ENCODE measurements around the gene EIF1. TPM values are rescaled to one million over a fixed set of nuclear protein-coding genes. Genes with fewer than 3 reads are reported as not detected.

EIF1 gene
- polyA plus RNA-seq, 1 experiment = 251 TPM

DNA sequence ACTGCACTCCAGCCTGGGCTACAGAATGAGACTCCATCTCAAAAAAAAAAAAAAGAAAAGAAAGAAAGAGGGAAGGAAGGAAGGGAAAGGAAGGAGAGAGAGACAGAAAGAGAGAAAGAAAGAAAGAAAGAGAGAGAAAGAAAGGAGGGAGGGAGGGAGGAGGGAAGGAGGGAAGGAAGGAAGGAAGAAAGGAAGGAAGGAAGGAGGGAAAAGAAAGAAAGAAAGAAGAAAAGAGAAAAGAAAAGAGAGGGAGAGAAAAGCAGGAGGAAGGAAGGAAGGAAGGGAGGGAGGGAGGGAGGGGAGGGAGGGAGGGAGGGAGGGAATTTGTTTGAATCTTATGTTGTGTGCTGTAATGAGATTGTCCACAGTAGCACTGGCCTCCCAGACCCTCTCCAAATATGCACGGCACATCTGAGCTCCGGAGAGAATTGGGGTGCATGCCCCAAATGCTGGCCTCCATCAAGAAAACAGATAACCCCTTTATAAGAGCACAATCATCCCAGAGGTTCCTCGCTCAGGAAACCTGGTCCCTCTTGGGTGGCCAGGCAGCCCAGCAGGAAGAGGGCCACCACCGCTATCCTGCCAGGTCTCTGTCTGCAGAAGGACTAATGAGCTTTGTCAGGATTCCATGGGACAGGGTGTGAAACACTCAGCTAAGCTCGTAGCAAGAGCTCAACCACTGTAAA is 8.8 kb upstream of the EIF1 start:
- ChIA-PET CTCF (interaction anchor here (0.8 to 4.6 kb wide), 7 partner anchors 10 to 120 kb away, joined by 3 to 39 read pairs (median 18); partner anchors contain the start of gene EIF1), POLR2A (interaction anchor here (0.6 to 2.2 kb wide), 2 partner anchors 9 to 881 kb away, joined by 5 to 19 read pairs; partner anchors contain the start of gene EIF1)
- peaks cover 2% of the 10 kb centered on the region; the same call in 1 of the 2 replicates for H3K27me3 ChIP-seq (ENCODE audit: control insufficient read depth, insufficient read depth, low read length)
- no peak overlapping the region for H3K4me3 ChIP-seq (ENCODE audit: low read depth, low read length)
- no peak for DNase-seq (ENCODE audit: low read depth)
- TF ChIP-seq, protein P1, sequence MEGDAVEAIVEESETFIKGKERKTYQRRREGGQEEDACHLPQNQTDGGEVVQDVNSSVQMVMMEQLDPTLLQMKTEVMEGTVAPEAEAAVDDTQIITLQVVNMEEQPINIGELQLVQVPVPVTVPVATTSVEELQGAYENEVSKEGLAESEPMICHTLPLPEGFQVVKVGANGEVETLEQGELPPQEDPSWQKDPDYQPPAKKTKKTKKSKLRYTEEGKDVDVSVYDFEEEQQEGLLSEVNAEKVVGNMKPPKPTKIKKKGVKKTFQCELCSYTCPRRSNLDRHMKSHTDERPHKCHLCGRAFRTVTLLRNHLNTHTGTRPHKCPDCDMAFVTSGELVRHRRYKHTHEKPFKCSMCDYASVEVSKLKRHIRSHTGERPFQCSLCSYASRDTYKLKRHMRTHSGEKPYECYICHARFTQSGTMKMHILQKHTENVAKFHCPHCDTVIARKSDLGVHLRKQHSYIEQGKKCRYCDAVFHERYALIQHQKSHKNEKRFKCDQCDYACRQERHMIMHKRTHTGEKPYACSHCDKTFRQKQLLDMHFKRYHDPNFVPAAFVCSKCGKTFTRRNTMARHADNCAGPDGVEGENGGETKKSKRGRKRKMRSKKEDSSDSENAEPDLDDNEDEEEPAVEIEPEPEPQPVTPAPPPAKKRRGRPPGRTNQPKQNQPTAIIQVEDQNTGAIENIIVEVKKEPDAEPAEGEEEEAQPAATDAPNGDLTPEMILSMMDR (IDR thresholded peaks at IDR 0.05; ENCODE audit: insufficient read depth, low read depth, low read length) = no peak
- H3K36me3 ChIP-seq (ENCODE audit: control insufficient read depth, insufficient read depth, low read length) = no peaks in the 10 kb centered on the region

DNA sequence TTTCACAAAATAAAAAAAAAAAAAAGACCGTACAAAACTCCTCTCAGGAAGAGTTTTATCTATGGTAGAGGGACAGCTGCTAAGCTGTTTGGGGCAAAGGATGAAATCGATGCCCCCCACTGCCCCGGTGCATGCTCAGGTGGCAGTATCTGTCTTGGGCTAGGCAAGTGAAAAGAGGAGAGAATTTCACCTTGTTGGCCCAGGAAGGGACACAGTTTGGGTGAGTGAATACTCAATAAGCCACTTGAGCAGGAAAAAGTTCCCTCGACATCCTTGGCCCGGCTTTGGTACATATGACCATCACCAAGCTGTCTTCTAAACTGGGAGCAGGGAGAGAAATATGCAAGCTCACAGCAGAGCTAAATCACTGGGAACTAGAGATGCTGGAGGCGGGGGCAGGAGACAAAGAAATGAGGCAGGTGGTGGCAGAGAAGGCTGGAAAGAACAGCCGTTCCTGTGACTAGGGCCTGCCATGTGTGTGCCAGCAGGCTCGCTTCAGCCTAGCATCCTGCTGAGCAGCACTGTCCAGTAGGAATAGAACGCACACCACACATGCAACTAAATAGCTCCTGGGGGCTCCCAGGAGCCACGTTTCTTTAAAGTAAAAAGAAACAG is 8.2 kb upstream of the EIF1 start:
- DNase-seq (ENCODE audit: low read depth) = no peak
- no peak overlapping the region for H3K4me3 ChIP-seq (ENCODE audit: low read depth, low read length)
- ChIA-PET CTCF (interaction anchor here (1.3 to 4.4 kb wide), 4 partner anchors 9 to 121 kb away, joined by 3 to 27 read pairs (median 20); partner anchors contain the start of gene EIF1), POLR2A (interaction anchor here (0.6 to 0.8 kb wide), 2 partner anchors 9 to 881 kb away, joined by 3 to 5 read pairs; no protein-coding TSS in a partner anchor)
- H3K36me3 ChIP-seq (ENCODE audit: control insufficient read depth, insufficient read depth, low read length) = no peaks in the 10 kb centered on the region
- peaks cover 2% of the 10 kb centered on the region; the same call in 1 of the 2 replicates for H3K27me3 ChIP-seq (ENCODE audit: control insufficient read depth, insufficient read depth, low read length)
- TF ChIP-seq, protein P1 (IDR thresholded peaks at IDR 0.05; ENCODE audit: insufficient read depth, low read depth, low read length) = no peak

DNA sequence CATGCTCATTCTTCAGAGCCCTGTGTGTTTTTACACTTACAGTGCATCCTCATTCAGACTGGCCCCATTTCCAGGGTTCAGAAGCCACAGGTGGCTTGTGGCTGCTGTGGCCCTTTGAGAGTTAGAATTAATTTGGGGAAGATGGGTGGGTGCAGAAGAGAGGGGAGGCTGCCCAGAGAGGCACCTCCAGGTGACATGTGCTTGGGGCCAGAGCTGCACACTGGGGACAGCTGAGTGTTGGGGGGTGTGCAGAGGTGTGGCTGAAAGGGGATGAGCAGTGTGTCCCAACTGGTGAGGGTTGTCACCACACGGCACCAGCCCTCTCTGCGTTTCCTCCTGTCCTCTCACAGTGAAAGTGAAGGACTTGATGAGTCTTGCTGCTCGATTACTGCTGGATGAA is 6.9 kb upstream of the EIF1 start:
- ChIA-PET POLR2A (no interaction called here), CTCF (interaction anchor here (1.4 to 4.4 kb wide), 2 partner anchors 14 to 33 kb away, joined by 3 to 23 read pairs; no protein-coding TSS in a partner anchor)
- no peak overlapping the region for H3K4me3 ChIP-seq (ENCODE audit: low read depth, low read length)
- peaks cover 2% of the 10 kb centered on the region; the same call in 1 of the 2 replicates for H3K27me3 ChIP-seq (ENCODE audit: control insufficient read depth, insufficient read depth, low read length)
- no peak for DNase-seq (ENCODE audit: low read depth)
- H3K36me3 ChIP-seq (ENCODE audit: control insufficient read depth, insufficient read depth, low read length) = no peaks in the 10 kb centered on the region
- TF ChIP-seq, protein P1 (IDR thresholded peaks at IDR 0.05; ENCODE audit: insufficient read depth, low read depth, low read length) = no peak

DNA sequence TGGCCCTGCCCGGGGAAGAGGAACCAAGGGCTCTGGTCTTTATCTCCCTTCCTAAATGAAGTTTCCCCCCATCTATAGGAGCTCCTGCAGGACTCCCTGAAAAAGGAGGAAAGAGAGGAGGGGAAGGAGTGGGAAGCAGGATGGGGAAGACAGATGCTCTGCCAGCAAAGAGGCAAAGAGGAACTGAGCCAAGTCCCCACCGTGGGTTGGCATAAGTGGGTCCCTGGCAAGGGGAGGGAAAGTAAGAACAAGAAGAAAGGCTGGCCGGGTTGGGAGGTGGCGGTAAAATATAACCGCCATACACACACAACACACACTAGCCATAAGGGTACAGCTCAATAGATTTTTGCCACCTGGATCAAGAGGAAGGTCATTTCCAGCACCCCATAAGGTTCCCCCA is 6.1 kb upstream of the EIF1 start:
- TF ChIP-seq, protein P1 (IDR thresholded peaks at IDR 0.05; ENCODE audit: insufficient read depth, low read depth, low read length) = no peak
- H3K27me3 ChIP-seq (ENCODE audit: control insufficient read depth, insufficient read depth, low read length) = peaks cover 2% of the 10 kb centered on the region; the same call in 1 of the 2 replicates
- ChIA-PET CTCF (interaction anchor here (0.7 to 1.4 kb wide), 2 partner anchors 15 to 34 kb away, joined by 3 read pairs; no protein-coding TSS in a partner anchor), POLR2A (no interaction called here)
- H3K4me3 ChIP-seq (ENCODE audit: low read depth, low read length) = no peak overlapping the region
- H3K36me3 ChIP-seq (ENCODE audit: control insufficient read depth, insufficient read depth, low read length) = no peaks in the 10 kb centered on the region
- no peak for DNase-seq (ENCODE audit: low read depth)

DNA sequence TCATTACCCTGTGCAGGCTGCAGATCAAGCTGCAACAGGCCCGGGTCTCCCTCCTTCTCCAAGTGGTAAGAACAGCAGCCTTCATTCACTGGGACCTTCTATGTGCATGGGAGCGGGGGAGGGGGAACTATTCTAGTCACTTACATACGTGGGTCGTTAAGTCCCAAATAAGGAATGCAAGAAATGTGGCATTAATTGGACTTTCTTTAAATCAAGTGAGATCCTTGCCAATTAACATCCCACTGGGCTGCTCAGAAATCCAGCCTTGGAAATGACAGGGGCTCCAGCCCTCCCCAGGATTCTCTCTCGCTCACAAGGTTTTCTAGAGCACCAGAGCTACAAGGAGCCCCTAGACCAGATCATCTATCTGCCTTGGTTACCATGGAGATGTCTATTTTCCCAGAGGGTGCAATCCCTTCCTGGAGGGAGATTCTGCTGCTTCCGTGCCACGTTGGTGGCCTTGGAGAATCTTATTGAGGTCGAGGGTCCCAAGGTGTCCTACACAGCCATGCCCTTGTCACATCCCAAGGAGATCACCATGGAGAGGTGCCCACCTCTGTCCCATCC is 5.2 kb upstream of the EIF1 start:
- ChIA-PET POLR2A (no interaction called here), CTCF (interaction anchor here (1.3 kb wide), 1 partner anchor 18 kb away, joined by 4 read pairs; no protein-coding TSS in a partner anchor)
- no peak for DNase-seq (ENCODE audit: low read depth)
- TF ChIP-seq, protein P1 (IDR thresholded peaks at IDR 0.05; ENCODE audit: insufficient read depth, low read depth, low read length) = no peak
- Histone ChIP-seq H3K4me3 (ENCODE audit: low read depth, low read length) (no peak overlapping the region), H3K36me3 (ENCODE audit: control insufficient read depth, insufficient read depth, low read length) (no peaks in the 10 kb centered on the region), H3K27me3 (ENCODE audit: control insufficient read depth, insufficient read depth, low read length) (peaks cover 2% of the 10 kb centered on the region; the same call in 1 of the 2 replicates)

Data from BJ (cell line).